Dendritic cell treated with granulocyte-macrophage colony-stimulating factor and Interleukin-4, amounts not matched to agents 40 ng/mL and 50 ng/mL, for 4 days (primary cell): ENCODE data around the gene TCEA2.

ENCODE experiments used
- H3K27ac Mint-ChIP-seq: one replicate; pipeline ENCODE4 v1.8.0; 2022; ENCODE audit warnings: mild to moderate bottlenecking, mixed read lengths
- H3K27me3 Mint-ChIP-seq: one replicate; pipeline ENCODE4 v1.8.0; 2022; ENCODE audit warnings: mild to moderate bottlenecking, mixed read lengths
- H3K36me3 Mint-ChIP-seq: one replicate; pipeline ENCODE4 v1.8.0; 2022; ENCODE audit warnings: low read depth, mixed read lengths
- H3K4me1 Mint-ChIP-seq: one replicate; pipeline ENCODE4 v1.8.0; 2022; ENCODE audit warnings: low read depth, mixed read lengths
- H3K4me3 Mint-ChIP-seq: one replicate; pipeline ENCODE4 v1.8.0; 2022; ENCODE audit warnings: mild to moderate bottlenecking, moderate library complexity, mixed read lengths
- H3K9me3 Mint-ChIP-seq: one replicate; pipeline ENCODE4 v1.8.0; 2022; ENCODE audit warnings: mixed read lengths
- intact Hi-C: fragments of 100-400 bp; cut with micrococcal nuclease; formaldehyde crosslinking; loops from one replicate; pipeline ENCODE4 v1.15.0; 2022

The TCEA2 gene

GRCh38 chr20:64058536-64058935 lies 4.5 kb upstream of the TCEA2 start:
- peak overlapping the region; percentile 28 for H3K27ac Mint-ChIP-seq
- H3K4me1 Mint-ChIP-seq: peaks cover 40% of the 10 kb centered on the region
- H3K9me3 Mint-ChIP-seq: no peaks in the 10 kb centered on the region
- intact Hi-C loops: no loop called here
- no peak overlapping the region for H3K4me3 Mint-ChIP-seq
- H3K27me3 Mint-ChIP-seq: peaks cover 56% of the 10 kb centered on the region
- peaks cover 8% of the 10 kb centered on the region for H3K36me3 Mint-ChIP-seq

- peak overlapping the region; percentile 92 for H3K4me3 Mint-ChIP-seq
- no peaks in the 10 kb centered on the region for H3K9me3 Mint-ChIP-seq
- H3K27ac Mint-ChIP-seq: peak overlapping the region; percentile 90
- H3K4me1 Mint-ChIP-seq: peaks cover 55% of the 10 kb centered on the region
- intact Hi-C loops: loop anchor here (2.0 kb wide), 1 partner anchor 81 kb away; the partner anchor contains the start of gene PRPF6
- peaks cover 13% of the 10 kb centered on the region for H3K36me3 Mint-ChIP-seq
- H3K27me3 Mint-ChIP-seq: peaks cover 46% of the 10 kb centered on the region
Measured at GRCh38 chr20:64062276-64062595, 762 bp upstream of the TCEA2 start.

GRCh38 chr20:64063389-64064144 lies 569 bp downstream of the TCEA2 start:
- Mint-ChIP-seq H3K27me3 (peaks cover 44% of the 10 kb centered on the region), H3K27ac (peak overlapping the region; percentile 90), H3K9me3 (no peaks in the 10 kb centered on the region), H3K36me3 (peaks cover 13% of the 10 kb centered on the region), H3K4me3 (peak overlapping the region; percentile 92), H3K4me1 (peaks cover 57% of the 10 kb centered on the region)
- intact Hi-C loops: loop anchor here (2.0 kb wide), 1 partner anchor 83 kb away; the partner anchor contains the start of gene PRPF6

- peaks cover 13% of the 10 kb centered on the region for H3K36me3 Mint-ChIP-seq
- peaks cover 47% of the 10 kb centered on the region for H3K27me3 Mint-ChIP-seq
- no peaks in the 10 kb centered on the region for H3K9me3 Mint-ChIP-seq
- intact Hi-C loops: no loop called here
- H3K4me3 Mint-ChIP-seq: peak overlapping the region; percentile 92
- peak overlapping the region; percentile 90 for H3K27ac Mint-ChIP-seq
- H3K4me1 Mint-ChIP-seq: peaks cover 57% of the 10 kb centered on the region
Measured at GRCh38 chr20:64064145-64064698, 1.2 kb downstream of the TCEA2 start.

GRCh38 chr20:64065062-64065973 lies 2.3 kb downstream of the TCEA2 start:
- no peaks in the 10 kb centered on the region for H3K9me3 Mint-ChIP-seq
- intact Hi-C loops: no loop called here
- H3K4me3 Mint-ChIP-seq: no peak overlapping the region
- H3K4me1 Mint-ChIP-seq: peaks cover 57% of the 10 kb centered on the region
- peak overlapping the region; percentile 53 for H3K27ac Mint-ChIP-seq
- peaks cover 40% of the 10 kb centered on the region for H3K27me3 Mint-ChIP-seq
- H3K36me3 Mint-ChIP-seq: peaks cover 13% of the 10 kb centered on the region

- H3K4me1 Mint-ChIP-seq: peaks cover 62% of the 10 kb centered on the region
- peaks cover 13% of the 10 kb centered on the region for H3K36me3 Mint-ChIP-seq
- peaks cover 38% of the 10 kb centered on the region for H3K27me3 Mint-ChIP-seq
Measured at GRCh38 chr20:64065974-64066343, 3.0 kb downstream of the TCEA2 start.

GRCh38 chr20:64067005-64067632 lies 4.1 kb downstream of the TCEA2 start:
- H3K27me3 Mint-ChIP-seq: peaks cover 38% of the 10 kb centered on the region
- peak overlapping the region; percentile 64 for H3K27ac Mint-ChIP-seq
- H3K4me3 Mint-ChIP-seq: no peak overlapping the region
- intact Hi-C loops: no loop called here
- peaks cover 70% of the 10 kb centered on the region for H3K4me1 Mint-ChIP-seq
- H3K36me3 Mint-ChIP-seq: peaks cover 20% of the 10 kb centered on the region
- no peaks in the 10 kb centered on the region for H3K9me3 Mint-ChIP-seq

More at GRCh38 chr20:64065974-64066343, 3.0 kb downstream of the TCEA2 start:
- intact Hi-C loops: no loop called here
- no peak overlapping the region for H3K4me3 Mint-ChIP-seq
- H3K27ac Mint-ChIP-seq: peak overlapping the region; percentile 53
- H3K9me3 Mint-ChIP-seq: no peaks in the 10 kb centered on the region

- H3K9me3 Mint-ChIP-seq: no peaks in the 10 kb centered on the region
- H3K4me3 Mint-ChIP-seq: no peak overlapping the region
- no peak overlapping the region for H3K27ac Mint-ChIP-seq
- intact Hi-C loops: no loop called here
- H3K4me1 Mint-ChIP-seq: peaks cover 68% of the 10 kb centered on the region
- peaks cover 26% of the 10 kb centered on the region for H3K36me3 Mint-ChIP-seq
- H3K27me3 Mint-ChIP-seq: peaks cover 38% of the 10 kb centered on the region
Measured at GRCh38 chr20:64067733-64068307, 4.8 kb downstream of the TCEA2 start.

GRCh38 chr20:64068386-64069208 lies 5.6 kb downstream of the TCEA2 start:
- peaks cover 73% of the 10 kb centered on the region for H3K4me1 Mint-ChIP-seq
- H3K27me3 Mint-ChIP-seq: peaks cover 38% of the 10 kb centered on the region
- H3K36me3 Mint-ChIP-seq: peaks cover 27% of the 10 kb centered on the region
- H3K27ac Mint-ChIP-seq: no peak overlapping the region
- intact Hi-C loops: no loop called here
- no peak overlapping the region for H3K4me3 Mint-ChIP-seq
- no peaks in the 10 kb centered on the region for H3K9me3 Mint-ChIP-seq

GRCh38 chr20:64069209-64069613 lies 6.2 kb downstream of the TCEA2 start:
- Mint-ChIP-seq H3K36me3 (peaks cover 28% of the 10 kb centered on the region), H3K27ac (no peak overlapping the region), H3K27me3 (peaks cover 34% of the 10 kb centered on the region), H3K4me3 (no peak overlapping the region), H3K4me1 (peaks cover 73% of the 10 kb centered on the region), H3K9me3 (no peaks in the 10 kb centered on the region)
- intact Hi-C loops: no loop called here

- intact Hi-C loops: no loop called here
- H3K4me1 Mint-ChIP-seq: peaks cover 73% of the 10 kb centered on the region
- no peak overlapping the region for H3K4me3 Mint-ChIP-seq
- H3K36me3 Mint-ChIP-seq: peaks cover 34% of the 10 kb centered on the region
- H3K27me3 Mint-ChIP-seq: peaks cover 28% of the 10 kb centered on the region
- no peaks in the 10 kb centered on the region for H3K9me3 Mint-ChIP-seq
- H3K27ac Mint-ChIP-seq: no peak overlapping the region
Measured at GRCh38 chr20:64069614-64070243, 6.7 kb downstream of the TCEA2 start.

- peaks cover 24% of the 10 kb centered on the region for H3K27me3 Mint-ChIP-seq
- intact Hi-C loops: no loop called here
- H3K36me3 Mint-ChIP-seq: peaks cover 40% of the 10 kb centered on the region
- no peaks in the 10 kb centered on the region for H3K9me3 Mint-ChIP-seq
- no peak overlapping the region for H3K4me3 Mint-ChIP-seq
- H3K27ac Mint-ChIP-seq: peak overlapping the region; percentile 14
- H3K4me1 Mint-ChIP-seq: peaks cover 73% of the 10 kb centered on the region
Measured at GRCh38 chr20:64070244-64070993, 7.4 kb downstream of the TCEA2 start.
